Measurements from ENCODE around the gene RNF5. TPM values are rescaled to one million over a fixed set of nuclear protein-coding genes. Genes with fewer than 3 reads are reported as not detected.
"Not testable (repeated sequence)": the region's sequence is repeated elsewhere in the genome, so short reads cannot be mapped to it uniquely, and the experiment has no call there.

RNF5 gene
- total RNA-seq, 1 donor from 2014 or later, result 76.0 TPM

- TF ChIP-seq CTCF (IDR thresholded peaks at IDR 0.05; ENCODE audit: borderline replicate concordance), result no peak
- H3K9me3 ChIP-seq (replicated peaks), result no peaks in the 10 kb centered on the region
- intact Hi-C loops (cut with micrococcal nuclease), result no loop called here
- peaks cover 85% of the 10 kb centered on the region for H3K4me1 ChIP-seq
- peak overlapping the region; percentile 83 for H3K4me3 ChIP-seq
- no peaks in the 10 kb centered on the region for H3K27me3 ChIP-seq (ENCODE audit: low read depth)
- peak overlapping the region; percentile 98 for H3K27ac ChIP-seq (replicated peaks)
- H3K36me3 ChIP-seq, result peaks cover 10% of the 10 kb centered on the region
- DNase-seq, result no peak
Observed at GRCh38 chr6:32191696-32192607, 13.7 kb downstream of the RNF5 start.

- H3K4me3 ChIP-seq, result peak within 1 kb of the TSS; percentile 83
- intact Hi-C loops (cut with micrococcal nuclease), result no loop called here
Observed at GRCh38 chr6:32192608-32193039, 14.4 kb downstream of the RNF5 start, which contains the start of gene GPSM3. TSS of gene GPSM3 (minus strand) at chr6:32192643. CDS start at chr6:32192513, 130 bp downstream.

GRCh38 chr6:32193096-32193495 is 14.9 kb downstream of the RNF5 start:
- peak overlapping the region; percentile 98 for H3K27ac ChIP-seq (replicated peaks)
- H3K27me3 ChIP-seq (ENCODE audit: low read depth); H3K36me3 ChIP-seq; DNase-seq; intact Hi-C loops (cut with micrococcal nuclease); H3K9me3 ChIP-seq (replicated peaks): not testable (repeated sequence)
- peaks cover 81% of the 10 kb centered on the region for H3K4me1 ChIP-seq
- H3K4me3 ChIP-seq, result peak overlapping the region; percentile 83

More at GRCh38 chr6:32192608-32193039, 14.4 kb downstream of the RNF5 start, which contains the start of gene GPSM3:
- Histone ChIP-seq H3K4me1 (peaks cover 85% of the 10 kb centered on the region), H3K27ac (replicated peaks) (peak within 1 kb of the TSS; percentile 98), H3K36me3 (peaks cover 5% of the 10 kb centered on the region), H3K9me3 (replicated peaks) (no peaks in the 10 kb centered on the region), H3K27me3 (ENCODE audit: low read depth) (no peaks in the 10 kb centered on the region)
- no peak for TF ChIP-seq CTCF (IDR thresholded peaks at IDR 0.05; ENCODE audit: borderline replicate concordance)
- DNase-seq, result peak; percentile 73

- DNase-seq, result no peak
- TF ChIP-seq CTCF (IDR thresholded peaks at IDR 0.05; ENCODE audit: borderline replicate concordance), result no peak
- Histone ChIP-seq H3K27me3 (ENCODE audit: low read depth) (no peaks in the 10 kb centered on the region), H3K4me3 (no peak overlapping the region), H3K9me3 (replicated peaks) (no peaks in the 10 kb centered on the region), H3K36me3 (no peaks in the 10 kb centered on the region), H3K27ac (replicated peaks) (peak overlapping the region; percentile 99), H3K4me1 (peaks cover 68% of the 10 kb centered on the region)
- intact Hi-C loops (cut with micrococcal nuclease), result no loop called here
Observed at GRCh38 chr6:32194388-32194787, 16.2 kb downstream of the RNF5 start.

- Histone ChIP-seq H3K4me1 (peaks cover 64% of the 10 kb centered on the region), H3K27ac (replicated peaks) (peak overlapping the region; percentile 99), H3K36me3 (no peaks in the 10 kb centered on the region), H3K9me3 (replicated peaks) (no peaks in the 10 kb centered on the region), H3K4me3 (peak overlapping the region; percentile 74), H3K27me3 (ENCODE audit: low read depth) (no peaks in the 10 kb centered on the region)
- DNase-seq, result no peak
- TF ChIP-seq CTCF (IDR thresholded peaks at IDR 0.05; ENCODE audit: borderline replicate concordance), result peak; percentile 25
- intact Hi-C loops (cut with micrococcal nuclease), result no loop called here
Observed at GRCh38 chr6:32194825-32195651, 16.8 kb downstream of the RNF5 start.

Measured in left ventricle myocardium inferior (tissue), 1 donor.